Measurements from ENCODE around the gene TARP.
"Not testable (repeated sequence)": the region's sequence is repeated elsewhere in the genome, so short reads cannot be mapped to it uniquely, and the experiment has no call there.

The TARP gene

GRCh38 chr7:38261601-38262000 lies 11.8 kb downstream of the TARP start:
- not testable (repeated sequence) for DNase-seq (ENCODE audit: low spot score)

- not testable (repeated sequence) for DNase-seq (ENCODE audit: low spot score)
Measured at GRCh38 chr7:38259157-38259556, 14.3 kb downstream of the TARP start.

GRCh38 chr7:38257350-38257677 lies 16.1 kb downstream of the TARP start:
- DNase-seq (ENCODE audit: low spot score) = no peak

- DNase-seq (ENCODE audit: low spot score) = not testable (repeated sequence)
Measured at GRCh38 chr7:38249849-38250248, 23.6 kb downstream of the TARP start.

- DNase-seq (ENCODE audit: low spot score) = no peak
Measured at GRCh38 chr7:38248069-38248567, 25.3 kb downstream of the TARP start.

- DNase-seq (ENCODE audit: low spot score) = no peak
Measured at GRCh38 chr7:38245409-38245977, 27.9 kb downstream of the TARP start.

GRCh38 chr7:38244516-38244915 lies 28.9 kb downstream of the TARP start:
- DNase-seq (ENCODE audit: low spot score) = no peak

- DNase-seq (ENCODE audit: low spot score) = not testable (repeated sequence)
Measured at GRCh38 chr7:38243345-38243744, 30.1 kb downstream of the TARP start.

- DNase-seq (ENCODE audit: low spot score) = no peak
Measured at GRCh38 chr7:38242814-38243213, 30.6 kb downstream of the TARP start.

GRCh38 chr7:38241071-38241470 lies 32.4 kb downstream of the TARP start:
- no peak for DNase-seq (ENCODE audit: low spot score)

- DNase-seq (ENCODE audit: low spot score) = not testable (repeated sequence)
Measured at GRCh38 chr7:38239129-38239528, 34.3 kb downstream of the TARP start.

GRCh38 chr7:38235606-38236005 lies 37.8 kb downstream of the TARP start:
- DNase-seq (ENCODE audit: low spot score) = no peak

- DNase-seq (ENCODE audit: low spot score) = not testable (repeated sequence)
Measured at GRCh38 chr7:38234759-38235158, 38.7 kb downstream of the TARP start.

GRCh38 chr7:38232502-38233366 lies 40.7 kb downstream of the TARP start:
- no peak for DNase-seq (ENCODE audit: low spot score)

- no peak for DNase-seq (ENCODE audit: low spot score)
Measured at GRCh38 chr7:38229884-38230642, 43.4 kb downstream of the TARP start.

- DNase-seq (ENCODE audit: low spot score) = no peak
Measured at GRCh38 chr7:38229386-38229785, 44.0 kb downstream of the TARP start.

GRCh38 chr7:38224392-38224791 lies 49.0 kb downstream of the TARP start:
- no peak for DNase-seq (ENCODE audit: low spot score)

GRCh38 chr7:38223306-38223705 lies 50.1 kb downstream of the TARP start:
- DNase-seq (ENCODE audit: low spot score) = no peak

GRCh38 chr7:38222481-38223096 lies 50.8 kb downstream of the TARP start:
- peak; percentile 16 for DNase-seq (ENCODE audit: low spot score)

GRCh38 chr7:38220452-38220851 lies 53.0 kb downstream of the TARP start:
- no peak for DNase-seq (ENCODE audit: low spot score)

- DNase-seq (ENCODE audit: low spot score) = no peak
Measured at GRCh38 chr7:38217672-38218071, 55.8 kb downstream of the TARP start.
